NCI-H526 treated with DMSO at 0.1 percent for 48 hours (cell line): ENCODE data around the gene TMCC2.
"Not testable (repeated sequence)": the region's sequence is repeated elsewhere in the genome, so short reads cannot be mapped to it uniquely, and the experiment has no call there.

Source experiments
- DNase-seq: peaks from one replicate; lab custom pipeline; 2025; lab: John Stamatoyannopoulos, UW

The TMCC2 gene, protein sequence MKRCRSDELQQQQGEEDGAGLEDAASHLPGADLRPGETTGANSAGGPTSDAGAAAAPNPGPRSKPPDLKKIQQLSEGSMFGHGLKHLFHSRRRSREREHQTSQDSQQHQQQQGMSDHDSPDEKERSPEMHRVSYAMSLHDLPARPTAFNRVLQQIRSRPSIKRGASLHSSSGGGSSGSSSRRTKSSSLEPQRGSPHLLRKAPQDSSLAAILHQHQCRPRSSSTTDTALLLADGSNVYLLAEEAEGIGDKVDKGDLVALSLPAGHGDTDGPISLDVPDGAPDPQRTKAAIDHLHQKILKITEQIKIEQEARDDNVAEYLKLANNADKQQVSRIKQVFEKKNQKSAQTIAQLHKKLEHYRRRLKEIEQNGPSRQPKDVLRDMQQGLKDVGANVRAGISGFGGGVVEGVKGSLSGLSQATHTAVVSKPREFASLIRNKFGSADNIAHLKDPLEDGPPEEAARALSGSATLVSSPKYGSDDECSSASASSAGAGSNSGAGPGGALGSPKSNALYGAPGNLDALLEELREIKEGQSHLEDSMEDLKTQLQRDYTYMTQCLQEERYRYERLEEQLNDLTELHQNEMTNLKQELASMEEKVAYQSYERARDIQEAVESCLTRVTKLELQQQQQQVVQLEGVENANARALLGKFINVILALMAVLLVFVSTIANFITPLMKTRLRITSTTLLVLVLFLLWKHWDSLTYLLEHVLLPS

DNA sequence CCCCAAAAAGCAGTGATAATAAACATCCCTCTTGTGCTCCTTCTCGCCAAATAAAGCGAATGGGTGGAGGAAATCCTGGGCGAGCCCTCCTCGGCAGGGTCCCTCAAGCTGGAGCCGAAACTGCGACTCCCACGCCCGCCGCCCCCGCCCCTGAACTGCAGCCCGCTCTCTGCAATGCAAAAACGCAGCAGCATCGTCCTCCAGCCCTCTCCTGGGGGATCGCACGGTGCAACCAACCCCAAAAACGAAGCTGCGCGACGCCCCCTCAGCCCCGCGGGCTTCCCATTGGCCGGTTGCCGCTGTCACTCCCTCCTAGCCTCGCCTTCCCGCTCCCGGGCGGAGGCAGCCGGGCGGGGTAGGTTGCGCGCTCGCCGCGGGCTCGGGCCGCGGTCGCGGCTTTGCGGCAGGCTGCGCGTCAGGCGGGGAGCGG is at the start of gene TMCC2:
TMCC2 (plus strand) TSS at position 363 of the 430 bp plus-strand sequence. CDS start 619 bp downstream, outside the sequence.
- peak; percentile 69 for DNase-seq

DNA sequence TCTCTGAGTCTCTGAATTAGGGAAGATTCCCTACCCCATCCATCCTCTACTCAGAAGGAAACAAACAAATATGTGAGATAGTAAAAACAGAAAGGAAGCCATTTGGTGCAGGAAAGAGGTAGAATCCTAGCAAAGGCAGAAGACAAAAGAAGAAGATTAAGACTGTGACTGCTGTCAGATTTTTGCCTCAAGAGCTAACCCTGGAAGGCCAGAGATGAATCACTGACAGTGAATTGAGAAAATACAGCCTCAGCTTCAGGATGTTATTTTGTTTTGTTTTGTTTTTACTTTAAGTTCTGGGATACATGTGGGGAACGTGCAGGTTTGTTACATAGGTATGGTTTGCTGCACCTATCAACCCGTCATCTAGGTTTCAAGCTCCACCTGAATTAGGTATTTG is 47.9 kb upstream of the TMCC2 start:
- DNase-seq = no peak

DNA sequence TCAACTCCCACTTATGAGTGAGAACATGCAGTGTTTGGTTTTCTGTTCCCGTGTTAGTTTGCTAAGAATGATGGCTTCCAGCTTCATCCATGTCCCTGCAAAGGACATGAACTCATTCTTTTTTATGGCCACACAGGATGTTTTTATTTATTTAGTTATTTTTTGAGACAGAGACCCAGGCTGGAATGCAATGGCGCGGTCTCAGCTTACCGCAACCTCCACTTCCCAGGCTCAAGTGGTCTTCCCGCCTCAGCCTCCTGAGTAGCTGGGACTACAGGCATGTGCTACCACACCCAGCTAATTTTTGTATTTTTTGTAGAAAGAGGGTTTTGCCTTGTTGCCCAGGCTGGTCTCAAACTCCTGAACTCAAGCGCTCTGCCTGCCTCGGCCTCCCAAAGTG is 47.4 kb upstream of the TMCC2 start:
- not testable (repeated sequence) for DNase-seq

DNA sequence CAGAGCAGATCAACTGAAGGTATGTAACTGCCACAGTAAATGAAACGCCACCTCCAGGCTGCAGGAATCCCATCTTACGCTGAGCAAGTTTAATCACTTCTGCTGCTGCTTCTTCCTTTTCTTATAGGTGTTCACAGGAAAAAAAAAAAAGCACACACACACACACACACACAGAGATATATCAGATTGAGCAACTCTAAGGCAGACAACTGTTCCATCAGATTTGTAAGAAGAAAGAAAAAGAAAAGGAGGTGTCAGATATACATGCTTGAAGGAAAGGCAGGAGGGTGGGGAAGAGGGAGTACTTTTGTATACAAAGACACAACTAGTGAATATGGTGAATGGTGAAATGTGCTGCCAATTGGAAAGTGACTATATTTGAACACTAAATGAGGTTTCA is 44.8 kb upstream of the TMCC2 start:
- DNase-seq = no peak

DNA sequence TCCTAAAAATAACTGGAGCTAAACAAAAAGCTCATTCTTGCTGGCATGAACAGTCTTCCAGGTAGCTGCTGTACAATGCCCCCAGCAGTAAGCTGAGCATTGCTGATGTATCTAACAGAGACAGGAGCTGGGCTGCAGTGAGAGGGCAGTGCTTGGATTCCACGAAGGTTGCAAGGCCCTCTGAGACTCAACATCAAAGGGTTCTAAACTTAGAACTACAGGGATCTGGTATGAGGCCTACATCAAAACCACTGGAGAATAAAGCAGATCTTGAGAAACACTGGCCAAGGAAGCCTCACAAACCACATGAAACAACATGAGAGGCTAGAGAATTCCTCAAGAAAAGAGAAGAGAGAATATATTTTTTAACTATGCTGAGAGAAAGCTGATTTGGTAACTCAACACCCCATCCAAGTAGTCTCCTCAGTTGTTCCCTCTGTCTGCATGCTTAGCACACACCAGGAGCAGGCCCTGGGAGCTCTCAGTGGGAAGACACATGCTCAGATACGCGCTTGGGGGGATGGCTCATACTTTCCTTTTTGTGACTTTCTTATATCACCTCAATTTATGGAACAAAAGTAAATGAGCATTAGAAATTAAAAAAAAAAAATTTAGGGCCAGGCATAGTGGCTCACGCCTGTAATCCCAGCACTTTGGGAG is 43.9 kb upstream of the TMCC2 start:
- no peak for DNase-seq

DNA sequence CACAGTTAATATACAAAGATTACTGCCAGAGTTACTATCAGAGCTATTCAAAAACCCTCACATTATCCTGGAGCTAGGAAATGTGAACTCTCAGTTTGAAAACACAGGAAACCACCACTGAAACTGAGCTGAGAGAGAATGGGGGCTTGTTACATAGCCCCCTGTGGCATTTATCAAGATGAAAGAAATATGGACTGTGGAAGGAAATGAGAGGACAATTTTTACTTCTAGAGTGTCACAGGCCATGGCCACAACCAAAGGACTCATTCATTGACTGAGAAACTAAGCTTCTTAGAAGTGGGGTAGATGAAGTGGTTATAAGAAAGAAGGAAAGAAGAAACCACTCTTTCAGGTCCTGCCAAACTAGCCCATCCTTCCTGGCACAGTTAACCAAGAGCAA is 41.6 kb upstream of the TMCC2 start:
- DNase-seq = no peak

DNA sequence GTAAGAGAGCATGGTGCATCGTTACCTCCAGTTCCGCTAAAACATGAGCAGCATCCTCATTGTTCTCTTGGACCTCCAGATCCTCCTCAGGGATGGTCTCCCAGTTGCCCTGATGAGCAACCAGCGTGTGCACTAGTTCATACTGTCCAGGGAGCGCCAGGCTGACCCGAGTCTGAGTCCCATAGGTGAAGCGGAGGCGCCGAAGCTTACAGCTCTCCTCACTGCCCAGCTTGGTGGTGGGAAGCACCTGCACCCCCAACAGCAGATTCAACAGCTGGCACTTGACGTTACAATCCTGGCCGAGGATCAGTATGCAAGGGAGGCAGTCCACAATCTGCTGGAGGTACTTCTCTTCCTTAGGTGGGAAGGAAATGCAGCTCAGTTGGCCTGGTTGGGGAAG is 40.3 kb upstream of the TMCC2 start:
- no peak for DNase-seq

DNA sequence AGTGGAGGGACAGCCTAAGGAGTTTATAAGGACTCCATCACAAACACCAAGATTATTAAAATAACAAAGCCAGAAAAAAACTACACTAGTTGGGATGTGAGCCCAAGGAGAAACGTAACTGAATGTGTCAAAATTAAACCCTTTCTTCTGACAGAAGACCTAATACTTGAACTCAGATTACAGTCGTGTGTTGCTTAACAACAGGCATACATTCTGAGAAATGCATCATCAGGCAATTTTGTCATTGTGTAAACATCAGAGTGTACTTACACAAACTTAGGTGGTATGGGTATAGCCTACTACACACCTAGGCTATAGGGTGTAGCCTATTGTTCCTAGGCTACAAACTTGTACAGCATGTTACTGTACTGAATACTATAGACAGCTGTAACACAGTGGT is 39.6 kb upstream of the TMCC2 start:
- no peak for DNase-seq

DNA sequence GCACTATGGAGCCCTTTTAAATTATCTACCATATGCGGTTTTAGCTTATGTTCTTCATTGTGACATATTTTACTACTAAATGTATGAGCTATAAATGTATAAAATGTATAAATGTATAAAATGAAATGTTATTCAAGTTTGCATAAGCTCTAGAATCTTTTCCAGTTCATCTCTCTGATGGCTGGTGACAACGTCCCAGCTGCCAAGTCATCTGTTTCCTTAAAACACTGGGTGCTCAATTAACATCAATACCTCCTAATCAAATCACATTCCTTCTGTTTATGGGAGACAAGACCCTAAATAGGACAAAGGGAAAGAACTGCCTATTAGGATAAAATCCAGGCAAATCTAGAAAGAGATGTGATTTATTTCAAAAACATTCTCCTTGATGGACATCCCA is 39.1 kb upstream of the TMCC2 start:
- no peak for DNase-seq

DNA sequence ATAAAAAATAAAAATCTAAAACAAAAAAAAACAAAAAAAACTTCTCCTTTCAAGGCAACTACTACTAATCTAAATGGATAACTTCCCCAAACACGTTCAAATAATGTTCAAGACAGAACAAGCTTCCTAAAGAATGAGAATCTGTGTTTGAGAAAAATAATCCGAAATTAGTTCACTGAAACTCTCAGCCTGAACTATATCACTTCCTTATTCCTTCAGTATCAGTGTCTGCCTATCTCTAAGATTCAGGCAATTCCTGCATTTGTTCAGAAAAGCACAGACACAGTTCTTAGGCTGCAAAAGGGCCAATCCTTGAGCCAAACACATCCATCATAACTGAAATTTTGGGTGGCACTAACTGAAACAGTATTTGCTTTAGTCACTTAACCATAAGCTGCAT is 38.6 kb upstream of the TMCC2 start:
- DNase-seq = no peak

DNA sequence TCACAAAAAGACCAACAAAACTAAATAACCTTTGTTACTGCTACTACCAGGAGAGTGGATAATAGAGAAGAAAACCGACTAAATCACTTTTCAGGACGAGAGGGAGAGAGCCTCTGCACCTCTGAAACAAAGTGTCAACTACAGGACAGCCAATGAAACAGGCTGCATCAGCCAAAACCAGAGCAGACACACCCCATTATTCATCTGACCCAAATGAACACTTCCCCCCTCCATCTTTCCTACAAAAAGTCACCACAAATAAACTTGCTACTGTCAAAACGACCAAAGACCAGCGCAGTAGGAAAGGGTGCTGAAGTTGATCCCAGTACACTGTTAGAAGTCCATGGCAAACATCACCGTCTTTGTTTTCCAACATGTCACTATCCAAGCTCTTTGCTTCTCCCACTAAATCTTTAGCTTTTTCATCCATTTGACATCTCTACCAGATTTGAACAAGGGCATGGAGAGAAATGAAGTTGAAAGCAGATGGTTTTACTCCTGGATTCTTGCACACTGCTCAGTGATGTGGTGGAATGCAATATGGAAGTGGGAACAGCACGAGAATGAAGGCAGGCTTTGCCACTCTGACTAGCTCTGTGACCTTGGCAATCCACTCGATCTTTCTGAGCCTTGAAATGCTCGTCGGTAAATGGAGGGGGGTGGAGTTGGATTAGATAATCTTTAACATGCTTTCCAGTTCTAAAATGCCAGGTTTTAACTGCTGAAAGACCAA is 36.7 kb upstream of the TMCC2 start:
- no peak for DNase-seq

DNA sequence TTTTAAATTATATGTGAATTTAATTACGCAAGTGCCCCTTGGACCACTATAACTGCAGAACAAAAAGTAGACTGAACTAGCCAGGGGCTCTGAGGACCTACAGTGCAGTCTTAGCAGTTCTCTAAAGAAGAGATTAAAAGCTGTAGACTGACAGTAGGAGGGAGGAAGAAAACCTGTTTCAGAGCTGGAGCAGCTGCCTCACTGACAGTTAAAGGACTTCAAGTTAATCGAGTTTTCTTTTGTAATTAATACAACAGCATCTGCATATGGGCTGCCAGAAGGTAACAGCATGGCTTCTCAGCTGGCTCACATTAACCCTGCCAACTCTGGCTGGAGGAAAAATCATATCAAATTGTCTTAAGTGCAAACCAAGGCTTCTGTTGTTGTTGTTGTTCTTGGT is 36.1 kb upstream of the TMCC2 start:
- DNase-seq = no peak

DNA sequence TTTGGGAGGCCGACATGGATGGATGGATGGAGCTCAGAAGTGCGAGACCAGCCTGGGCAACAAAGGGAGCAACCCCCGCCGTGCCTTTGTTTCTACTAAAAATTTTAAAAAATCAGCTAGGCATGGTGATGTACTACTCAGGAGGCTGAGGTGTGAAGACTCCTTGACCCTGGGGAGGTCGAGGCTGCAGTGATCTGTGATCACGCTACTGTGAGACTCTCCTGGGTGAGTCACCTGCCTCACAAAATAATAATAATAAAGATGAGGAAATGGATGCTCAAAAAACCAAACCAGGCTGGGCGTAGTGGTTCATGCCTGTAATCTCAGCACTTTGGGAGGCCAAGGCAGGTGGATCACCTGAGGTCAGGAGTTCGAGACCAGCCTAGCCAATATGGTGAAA is 35.5 kb upstream of the TMCC2 start:
- DNase-seq = no peak

DNA sequence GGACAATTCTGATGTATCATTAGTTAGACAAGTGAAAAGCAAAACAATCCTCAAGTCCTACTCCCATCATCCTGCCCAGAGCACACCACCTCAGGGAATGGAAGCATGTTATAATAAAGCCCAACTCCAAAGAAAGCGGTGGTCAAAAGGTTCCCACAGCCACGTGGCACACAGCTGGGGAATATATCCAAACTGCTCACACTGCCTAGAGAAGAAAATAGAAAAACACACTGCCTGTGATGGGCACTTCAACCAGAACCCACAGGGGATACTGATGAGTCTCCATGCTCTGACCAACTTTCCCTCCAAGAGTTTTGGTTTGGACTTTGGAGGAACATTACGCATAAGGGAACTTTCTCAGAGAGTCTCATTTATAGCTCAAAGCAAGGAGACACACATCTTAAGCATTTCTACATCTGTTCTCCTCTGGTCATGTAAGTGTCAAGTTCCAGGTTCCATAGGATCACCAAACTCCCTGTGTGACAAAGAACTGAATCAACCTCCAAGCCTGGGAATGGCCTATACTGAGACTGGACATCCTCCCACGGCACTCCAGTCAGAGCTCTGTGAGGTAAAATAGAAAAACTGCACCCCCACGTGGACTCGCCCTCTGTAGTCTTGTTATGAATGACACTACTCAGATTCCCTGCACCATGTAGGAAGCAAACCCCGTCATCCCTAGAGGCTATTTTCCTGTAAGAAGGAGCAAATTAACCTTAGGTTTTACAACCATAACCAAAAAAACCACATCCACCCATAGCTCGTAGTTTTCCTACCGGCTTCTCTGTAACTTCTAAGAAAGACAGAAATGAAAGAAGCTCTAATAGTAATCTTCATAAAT is 28.4 kb upstream of the TMCC2 start:
- DNase-seq = no peak

DNA sequence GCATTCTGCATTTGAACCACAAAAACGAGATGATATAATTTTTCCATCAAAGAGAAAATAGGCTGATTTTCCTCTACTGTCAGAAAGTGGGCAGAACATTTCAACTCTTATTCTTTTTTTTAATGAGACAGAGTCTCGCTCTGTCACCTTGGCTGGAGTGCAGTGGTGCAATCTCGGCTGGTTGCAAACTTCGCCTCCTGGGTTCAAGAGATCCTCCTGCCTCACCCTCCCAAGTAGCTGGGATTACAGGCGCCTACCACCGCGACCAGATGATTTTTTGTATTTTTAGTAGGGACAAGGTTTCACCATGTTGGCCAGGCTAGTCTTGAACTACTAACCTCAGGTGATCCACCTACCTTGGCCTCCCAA is 27.8 kb upstream of the TMCC2 start:
- no peak for DNase-seq

DNA sequence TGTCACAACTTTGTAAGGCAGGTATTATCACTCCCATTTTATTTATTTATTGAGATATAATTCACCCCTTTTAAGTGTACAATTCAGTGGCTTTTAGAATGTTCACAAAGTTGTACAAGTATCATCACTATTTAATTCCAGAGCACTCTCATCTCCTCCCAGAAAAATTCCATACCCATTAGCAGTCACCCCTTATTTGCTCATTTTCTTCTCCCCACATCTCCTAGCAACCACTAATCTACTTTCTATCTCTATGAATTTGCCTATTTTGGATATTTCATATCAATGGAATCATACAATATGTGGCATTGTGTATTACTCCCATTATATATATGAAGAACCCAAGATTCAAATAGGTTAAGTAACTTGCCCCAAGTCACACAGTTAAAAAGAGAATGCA is 23.2 kb upstream of the TMCC2 start:
- no peak for DNase-seq

DNA sequence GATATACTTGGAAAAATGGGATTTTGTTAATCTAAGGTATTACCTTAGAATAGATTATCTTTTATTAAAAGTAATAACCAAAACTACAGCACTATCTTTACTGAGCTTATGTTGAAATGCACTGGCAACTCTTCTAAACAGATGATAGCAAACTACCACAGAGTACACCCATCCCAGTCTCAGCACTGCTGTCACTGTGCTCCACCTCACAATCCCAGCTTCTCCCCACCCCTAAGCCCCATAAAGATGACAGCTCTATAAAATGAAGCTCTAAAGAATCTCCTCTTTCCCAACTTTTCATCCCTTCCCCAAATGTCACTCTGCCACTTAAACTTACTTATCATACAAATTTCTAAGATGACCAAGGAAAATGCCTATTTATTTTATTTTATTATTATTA is 22.7 kb upstream of the TMCC2 start:
- DNase-seq = no peak

DNA sequence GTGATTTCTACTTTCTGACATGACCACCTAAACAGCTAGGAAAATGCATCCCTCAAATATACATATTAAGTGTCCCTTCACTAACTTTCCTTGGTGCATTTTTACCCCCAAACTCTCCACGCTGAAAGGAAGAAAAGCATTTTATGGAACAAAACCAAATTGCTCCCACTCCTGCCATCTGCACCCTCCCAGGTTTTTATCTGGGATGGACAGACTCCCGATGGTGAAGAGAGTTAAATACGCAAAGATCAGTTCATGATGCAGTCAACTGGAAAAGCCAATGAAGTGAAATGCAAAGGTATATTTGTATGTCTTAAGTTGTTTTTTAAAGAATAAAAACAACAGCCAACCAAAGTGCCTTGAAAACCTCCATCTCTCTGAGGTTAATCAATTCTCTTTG is 18.9 kb upstream of the TMCC2 start:
- no peak for DNase-seq

DNA sequence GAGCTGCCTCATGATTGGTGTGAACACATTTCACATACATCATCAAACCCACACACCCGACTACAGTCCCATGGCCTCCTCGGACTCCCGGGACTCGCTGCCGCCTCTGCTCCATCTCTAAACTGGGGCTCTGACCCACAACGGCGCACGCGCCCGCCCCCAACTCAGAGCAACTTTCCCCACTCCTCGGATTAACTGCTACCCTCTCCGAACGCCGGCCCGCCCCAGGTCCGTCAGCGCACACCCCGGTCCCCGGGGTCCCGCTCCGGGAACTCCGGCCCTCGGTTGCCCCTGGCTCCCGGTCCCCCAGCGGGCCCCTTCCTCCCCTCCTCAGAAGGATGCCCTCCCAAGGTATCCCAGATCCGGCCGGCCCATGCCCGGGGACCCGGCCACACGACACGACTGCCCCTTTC is 17.0 kb upstream of the TMCC2 start:
- DNase-seq = no peak

DNA sequence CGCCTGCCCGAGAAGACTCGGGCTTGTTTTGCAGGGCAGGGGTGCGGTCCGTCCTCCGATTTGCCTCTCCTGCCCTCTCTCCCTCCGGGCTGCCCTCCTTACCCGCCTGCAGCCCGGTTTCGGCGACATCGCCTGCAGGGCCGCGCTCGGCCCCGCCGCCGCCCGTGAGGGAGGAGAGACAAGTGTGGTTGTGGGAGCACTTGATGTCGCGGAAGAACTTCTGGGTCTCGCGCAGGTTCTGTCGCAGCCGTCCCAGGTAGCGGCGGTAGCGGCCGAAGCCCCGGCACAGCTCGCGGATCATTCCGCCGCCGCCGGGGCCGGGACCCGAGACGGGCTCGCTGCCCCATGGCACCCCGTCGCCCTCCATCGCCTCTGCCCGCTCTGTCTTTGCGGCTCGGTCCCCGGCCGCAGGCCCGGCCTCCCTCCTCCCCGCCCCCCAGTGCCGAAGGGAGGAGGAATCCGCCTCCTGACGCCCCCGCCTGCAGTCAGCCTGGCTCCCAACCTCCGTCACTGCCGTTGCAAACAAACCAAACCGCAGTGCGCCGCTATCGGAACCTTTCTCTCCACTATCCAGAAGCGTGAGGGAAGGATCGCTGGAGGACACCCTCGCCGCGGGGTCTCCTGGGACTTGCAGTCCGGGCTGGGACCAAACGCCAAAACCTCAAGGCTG is 16.4 kb upstream of the TMCC2 start, which contains the start of gene DSTYK:
DSTYK (minus strand) TSS at position 534 of the 670 bp plus-strand sequence; CDS start at position 367, 167 bp downstream.
- DNase-seq = peak; percentile 78
